DMS 273 treated with DMSO at 0.1 percent for 48 hours (cell line): Measurements from ENCODE around the gene FBXW10.
A peak's percentile ranks its signal among the peaks of the same experiment; 100 is the strongest.
"Not testable (repeated sequence)": the region's sequence is repeated elsewhere in the genome, so short reads cannot be mapped to it uniquely, and the experiment has no call there.

Experiments
- DNase-seq: peaks from one replicate; lab custom pipeline; 2025; lab: John Stamatoyannopoulos, UW

FBXW10 gene

DNA sequence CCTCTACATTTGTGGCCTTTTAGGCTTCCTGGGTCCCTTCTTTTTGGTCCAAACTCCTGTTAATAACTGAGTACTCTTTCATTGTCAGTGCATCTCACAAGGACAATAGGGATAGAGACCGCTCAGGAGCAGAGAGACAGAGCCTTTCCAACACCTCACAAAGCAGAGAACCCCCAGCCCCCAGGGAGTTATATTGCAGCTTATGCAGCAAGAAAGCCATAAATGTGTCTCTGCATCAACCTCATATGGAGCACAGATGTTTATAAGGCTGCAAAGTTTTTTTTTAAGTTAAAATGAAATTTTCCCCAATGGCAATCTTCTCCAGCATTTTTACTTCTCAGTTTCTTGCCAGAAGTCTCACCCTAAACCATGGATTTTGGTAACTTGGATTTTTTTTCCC lies 6.4 kb downstream of the FBXW10 start:
- not testable (repeated sequence) for DNase-seq

GRCh38 chr17:18753829-18754409 lies 10.1 kb downstream of the FBXW10 start:
- not testable (repeated sequence) for DNase-seq

GRCh38 chr17:18755969-18756368 lies 12.1 kb downstream of the FBXW10 start:
- not testable (repeated sequence) for DNase-seq

- not testable (repeated sequence) for DNase-seq
These were observed 13.7 kb downstream of the FBXW10 start for GRCh38 chr17:18757368-18758044.

DNA sequence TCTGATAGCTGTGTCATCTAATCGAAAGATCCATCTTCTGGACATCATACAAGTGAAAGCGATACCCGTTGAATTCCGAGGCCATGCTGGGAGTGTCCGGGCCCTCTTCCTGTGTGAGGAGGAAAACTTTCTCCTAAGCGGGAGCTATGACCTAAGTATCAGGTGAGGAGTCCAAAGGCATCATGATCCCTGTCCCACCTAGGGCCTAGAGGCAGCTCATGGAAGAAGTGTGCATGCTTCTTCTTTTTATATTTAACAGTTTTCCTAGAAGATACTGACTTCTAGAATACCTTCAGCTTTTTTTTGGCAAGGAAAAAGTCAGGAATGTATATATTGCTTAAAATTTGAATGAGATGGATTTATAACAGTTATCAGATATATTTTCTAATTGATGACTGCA lies 14.5 kb downstream of the FBXW10 start:
- DNase-seq: not testable (repeated sequence)

- DNase-seq: not testable (repeated sequence)
These were observed 16.4 kb downstream of the FBXW10 start for GRCh38 chr17:18760221-18760620.

- DNase-seq: not testable (repeated sequence)
These were observed 26.7 kb downstream of the FBXW10 start for GRCh38 chr17:18770572-18770971.

GRCh38 chr17:18771066-18771465 lies 27.2 kb downstream of the FBXW10 start:
- DNase-seq: not testable (repeated sequence)

GRCh38 chr17:18772471-18772870 lies 28.6 kb downstream of the FBXW10 start:
- no peak for DNase-seq

GRCh38 chr17:18780991-18781718 lies 37.3 kb downstream of the FBXW10 start, which contains the start of gene TVP23B:
Gene TVP23B (plus strand): TSS chr17:18781183. CDS start chr17:18781294, 111 bp downstream.
- DNase-seq: peak; percentile 67

DNA sequence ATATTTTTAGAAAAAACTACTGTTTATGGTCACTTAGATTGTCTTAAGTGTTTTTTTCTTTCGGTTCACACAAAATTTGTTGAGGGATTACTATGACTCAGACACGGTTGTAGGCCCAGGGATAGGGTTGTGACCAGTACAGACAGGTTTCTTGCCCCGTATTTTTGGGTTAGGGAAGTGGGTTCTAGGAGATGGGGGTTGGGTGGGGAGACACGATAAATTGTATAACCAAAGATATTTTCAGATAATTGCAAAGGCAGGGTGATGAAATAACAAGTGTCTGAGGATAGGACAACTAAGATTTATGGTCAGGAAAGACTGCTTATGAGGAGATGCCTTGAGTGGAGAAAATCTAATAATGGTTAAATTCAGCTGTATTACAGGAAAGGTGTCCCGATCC lies 38.0 kb downstream of the FBXW10 start:
- DNase-seq: not testable (repeated sequence)

DNA sequence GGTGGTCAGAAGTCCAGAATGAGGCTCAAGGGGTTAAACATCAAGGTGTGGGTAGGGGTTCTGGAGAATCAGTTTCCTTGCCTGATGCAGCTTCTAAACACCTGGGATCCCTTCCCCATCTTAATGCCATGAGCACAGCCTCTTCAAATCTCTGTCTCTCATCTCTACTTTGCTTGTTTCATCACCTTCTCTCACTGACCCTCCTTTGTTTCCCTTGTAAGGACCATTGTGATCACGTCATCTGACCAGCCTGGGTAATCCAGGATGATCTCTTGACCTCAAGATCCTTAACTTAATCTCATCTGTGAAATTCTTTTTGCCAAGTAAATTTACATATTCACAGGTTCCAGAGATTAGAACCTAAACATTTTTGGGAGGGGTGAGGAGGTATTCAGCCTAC lies 42.1 kb downstream of the FBXW10 start:
- not testable (repeated sequence) for DNase-seq

DNA sequence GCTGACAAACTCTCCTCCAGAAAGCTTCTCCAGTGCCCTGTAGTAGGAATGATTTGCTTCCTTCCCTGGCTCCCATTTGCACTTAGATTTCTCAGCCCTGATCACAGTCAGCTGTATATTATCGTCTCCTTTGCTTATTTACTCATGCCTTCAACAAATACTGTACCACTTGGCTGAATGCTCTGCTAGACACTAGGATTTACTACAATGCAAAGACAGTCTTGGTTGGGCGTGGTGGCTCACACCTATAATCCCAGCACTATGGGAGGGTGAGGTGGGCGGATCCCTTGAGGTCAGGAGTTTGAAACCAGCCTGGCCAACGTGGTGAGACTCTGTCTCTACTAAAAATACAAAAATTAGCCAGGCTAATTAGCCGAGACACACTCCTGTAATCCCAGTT lies 43.0 kb downstream of the FBXW10 start:
- not testable (repeated sequence) for DNase-seq

DNA sequence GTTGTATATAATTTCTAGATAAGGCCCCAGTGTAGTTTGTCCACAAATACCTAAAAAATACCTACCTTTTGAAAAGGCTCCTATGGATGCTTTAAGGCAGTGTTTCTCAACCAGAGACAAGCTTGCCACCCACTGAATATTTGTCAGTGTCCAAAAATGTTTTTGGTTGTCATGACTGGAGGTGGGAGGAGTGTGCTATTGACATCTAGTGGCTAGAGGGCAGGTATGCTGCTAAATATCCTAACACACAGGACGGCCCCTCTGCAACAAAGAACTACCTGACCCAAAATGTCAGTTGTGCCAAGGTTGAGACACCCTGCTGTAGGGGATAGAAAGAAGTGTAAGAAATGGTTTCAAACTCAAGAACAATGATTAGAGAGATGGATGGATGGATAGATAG lies 47.5 kb downstream of the FBXW10 start:
- DNase-seq: not testable (repeated sequence)

DNA sequence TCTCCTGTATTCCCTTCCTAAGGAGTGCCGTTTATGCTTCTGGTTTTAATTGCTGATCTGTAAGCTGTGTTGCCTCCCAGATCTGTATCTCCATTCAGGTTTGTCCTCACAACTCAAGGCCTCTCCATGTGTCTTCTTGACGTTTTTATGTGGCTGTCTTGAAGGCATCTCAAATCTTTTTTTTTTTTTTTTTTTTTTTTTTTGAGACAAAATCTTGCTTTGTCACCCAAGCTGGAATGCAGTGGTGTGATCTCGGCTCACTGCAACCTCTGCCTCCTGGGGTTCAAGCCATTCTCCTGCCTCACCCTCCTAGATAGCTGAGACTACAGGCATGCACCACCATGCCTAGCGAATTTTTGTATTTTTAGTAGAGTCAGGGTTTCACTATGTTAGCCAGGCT lies 51.0 kb downstream of the FBXW10 start:
- DNase-seq: not testable (repeated sequence)

- not testable (repeated sequence) for DNase-seq
These were observed 53.0 kb downstream of the FBXW10 start for GRCh38 chr17:18796887-18797286.

- DNase-seq: not testable (repeated sequence)
These were observed 59.8 kb downstream of the FBXW10 start for GRCh38 chr17:18803458-18804245.

- DNase-seq: not testable (repeated sequence)
These were observed 72.1 kb downstream of the FBXW10 start for GRCh38 chr17:18815924-18816323.

DNA sequence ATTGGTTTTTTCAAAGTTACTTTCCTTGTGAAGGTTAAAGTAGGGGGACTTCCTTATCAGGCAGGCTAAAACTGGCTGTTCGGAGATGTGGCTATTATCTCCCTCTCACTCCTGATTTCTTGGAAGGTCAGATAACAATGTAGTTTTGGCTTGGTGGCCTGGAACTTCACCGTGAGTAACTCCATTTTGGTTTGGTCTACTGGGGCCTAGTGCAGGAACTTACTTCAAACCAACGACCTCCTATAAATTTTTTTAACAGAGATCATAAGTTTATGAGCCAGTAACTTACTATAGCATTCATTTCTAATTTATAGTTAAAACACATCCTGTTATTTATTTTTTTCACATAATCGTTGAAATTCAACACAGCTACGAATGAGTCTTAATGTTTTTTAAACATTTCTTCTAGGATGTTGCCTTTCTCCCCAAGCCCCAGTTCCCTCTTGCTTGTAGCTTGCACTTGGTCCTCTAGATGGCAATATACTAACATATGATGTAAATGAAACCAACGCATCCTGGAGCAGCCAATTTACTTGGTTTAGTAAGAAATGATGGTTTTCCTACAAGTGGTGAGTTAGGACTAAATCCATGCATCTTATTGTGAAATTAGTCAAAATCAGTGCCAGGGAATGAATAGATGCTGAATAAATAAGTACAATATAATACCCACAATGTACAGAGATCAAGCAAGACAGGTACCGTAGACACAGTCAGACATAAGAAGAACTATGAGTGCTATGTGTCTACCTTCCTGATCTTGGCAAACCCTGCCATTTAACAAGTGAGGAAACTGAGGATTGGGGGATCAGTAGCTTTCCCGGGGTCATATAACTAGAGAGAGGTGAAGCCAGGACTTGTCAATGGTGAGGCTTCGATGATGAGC lies 72.9 kb downstream of the FBXW10 start:
- DNase-seq: not testable (repeated sequence)

DNA sequence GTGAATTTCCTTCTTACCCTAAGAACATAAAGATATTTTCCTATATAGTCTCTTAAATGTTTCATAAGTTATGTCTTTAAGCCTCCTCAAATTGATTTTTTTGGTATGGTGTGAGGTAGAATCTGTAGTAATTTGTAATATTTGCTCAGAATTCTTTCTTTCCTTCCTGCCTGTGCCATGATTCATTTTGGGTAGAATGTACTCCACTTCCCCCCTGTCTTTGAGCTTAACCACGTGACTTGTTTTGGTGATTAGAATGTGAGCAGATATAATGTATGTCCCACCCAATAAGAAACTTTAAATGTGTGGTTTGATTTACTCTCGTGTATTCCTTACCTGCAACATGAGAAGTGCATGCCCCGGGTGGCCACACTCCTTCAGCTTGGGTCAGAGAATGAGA lies 77.6 kb downstream of the FBXW10 start:
- not testable (repeated sequence) for DNase-seq

GRCh38 chr17:18827613-18828012 lies 83.8 kb downstream of the FBXW10 start:
- not testable (repeated sequence) for DNase-seq
